H1 (cell line): ENCODE results near the gene FITM1. TPM values are rescaled to one million over a fixed set of nuclear protein-coding genes. Genes with fewer than 3 reads are reported as not detected.

Experiments
- CTCF ChIA-PET: fragments of 300-600 bp; sonication (Branson Sonifier 250); formaldehyde crosslinking; loops from one replicate; lab custom pipeline; 2021; ENCODE audit not compliant: partially characterized antibody; lab: Charles Lee
- POLR2A ChIA-PET: fragments of 300-600 bp; sonication (Branson Sonifier 250); formaldehyde crosslinking; loops from one replicate; lab custom pipeline; 2021; ENCODE audit warnings: inconsistent platforms; ENCODE audit not compliant: partially characterized antibody; lab: Charles Lee
- DNase-seq, 2 experiments: peaks; one replicate each; pipeline versions ENCODE4 v3.0.0 to v3.0.0-alpha.2; 2010 to 2022; ENCODE audit warnings: low spot score in 2 of 2, low read depth in 1 of 2, mixed read lengths in 1 of 2
- FAIRE-seq: peaks from 2 replicates; lab custom pipeline; 2011; peaks lifted over from hg19 to GRCh38; lab: Jason Lieb, UNC
- H2AFZ ChIP-seq: 2 replicates; pipeline ENCODE4 v1.8.1; 2012; ENCODE audit warnings: low read length, inconsistent platforms
- H2AK5ac ChIP-seq: 2 replicates; pipeline ENCODE4 v1.6.1; 2013; ENCODE audit warnings: low read depth, low read length
- H2BK120ac ChIP-seq: replicated peaks from 2 replicates; pipeline ENCODE3; 2013; ENCODE audit warnings: low read depth, low read length, inconsistent platforms
- H2BK12ac ChIP-seq: 2 replicates; pipeline ENCODE4 v1.6.1; 2013; ENCODE audit warnings: low read depth, low read length
- H2BK15ac ChIP-seq: 2 replicates; pipeline ENCODE4 v1.6.1; 2013; ENCODE audit warnings: low read length
- H2BK20ac ChIP-seq: 2 replicates; pipeline ENCODE4 v1.6.1; 2013; ENCODE audit warnings: low read length
- H2BK5ac ChIP-seq: 2 replicates; pipeline ENCODE4 v1.6.1; 2013; ENCODE audit warnings: low read depth, low read length
- H3K14ac ChIP-seq: 2 replicates; pipeline ENCODE4 v1.6.1; 2013; ENCODE audit warnings: inconsistent platforms; ENCODE audit not compliant: insufficient read length
- H3K18ac ChIP-seq: 2 replicates; pipeline ENCODE4 v1.6.1; 2013; ENCODE audit warnings: low read length; ENCODE audit errors: extremely low read depth
- H3K23ac ChIP-seq: 2 replicates; pipeline ENCODE4 v1.6.1; 2013; ENCODE audit warnings: inconsistent platforms; ENCODE audit not compliant: insufficient read length
- H3K23me2 ChIP-seq: 2 replicates; pipeline ENCODE4 v1.6.1; 2013; ENCODE audit warnings: low read depth, low read length
- H3K27ac ChIP-seq: 2 replicates; pipeline ENCODE4 v1.6.1; 2011; ENCODE audit warnings: low read depth, low read length, inconsistent platforms
- H3K27me3 ChIP-seq, 4 experiments: replicated peaks in 1 of 4; 1 replicate in 1 of 4; 2 replicates in 3 of 4; pipeline versions ENCODE4 v1.6.1 to v1.8.1; 2011 to 2013; ENCODE audit warnings: low read length in 3 of 4, mild to moderate bottlenecking in 3 of 4, inconsistent platforms in 2 of 4, mixed read lengths in 2 of 4, moderate library complexity in 1 of 4; ENCODE audit not compliant: control insufficient read depth in 3 of 4, insufficient read depth in 3 of 4; ENCODE audit errors: extremely low read depth in 1 of 4
- H3K36me3 ChIP-seq, 4 experiments: 2 replicates each; pipeline versions ENCODE4 v1.6.1 to v1.8.1; 2011 to 2013; ENCODE audit warnings: mild to moderate bottlenecking in 4 of 4, low read length in 3 of 4, moderate library complexity in 2 of 4, control low read depth in 1 of 4, inconsistent platforms in 1 of 4; ENCODE audit not compliant: insufficient read depth in 4 of 4, control insufficient read depth in 2 of 4
- H3K4ac ChIP-seq: replicated peaks from 2 replicates; pipeline ENCODE3; 2013; ENCODE audit warnings: low read length, low read depth, mixed read lengths, inconsistent platforms; ENCODE audit not compliant: insufficient read length
- H3K4me1 ChIP-seq, 4 experiments: replicated peaks in 1 of 4; 1 replicate in 1 of 4; 2 replicates in 3 of 4; pipeline versions ENCODE4 v1.6.1 to v1.8.1; 2011 to 2013; ENCODE audit warnings: low read length in 3 of 4, inconsistent platforms in 2 of 4, mixed read lengths in 1 of 4; ENCODE audit not compliant: insufficient read depth in 4 of 4, control insufficient read depth in 3 of 4
- H3K4me2 ChIP-seq, 2 experiments: 2 replicates each; pipeline versions ENCODE4 v1.6.1 to v1.8.1; 2011 to 2013; ENCODE audit warnings: low read depth in 2 of 2, low read length in 2 of 2, control low read depth in 1 of 2, inconsistent platforms in 1 of 2, mild to moderate bottlenecking in 1 of 2; ENCODE audit not compliant: insufficient read depth in 1 of 2
- H3K4me3 ChIP-seq, 4 experiments: fragments of 200-600, 300-600 bp in 1 of 4; sonication (generic), shearing (Covaris generic), sonication (Bioruptor Twin) in 1 of 4; 2 replicates each; pipeline versions ENCODE4 v1.5.1 to v1.8.1; 2011 to 2016; ENCODE audit warnings: low read length in 4 of 4, low read depth in 3 of 4, control low read depth in 2 of 4, inconsistent platforms in 2 of 4, mild to moderate bottlenecking in 2 of 4, mixed read lengths in 1 of 4, moderate library complexity in 1 of 4; ENCODE audit not compliant: insufficient read depth in 2 of 4; ENCODE audit errors: extremely low read depth in 1 of 4
- H3K56ac ChIP-seq: replicated peaks from 2 replicates; pipeline ENCODE3; 2013; ENCODE audit warnings: low read depth, mild to moderate bottlenecking, mixed read lengths, low read length, inconsistent platforms; ENCODE audit not compliant: insufficient read length
- H3K79me1 ChIP-seq: 2 replicates; pipeline ENCODE4 v1.6.1; 2013; ENCODE audit warnings: low read depth, low read length, control low read depth
- H3K79me2 ChIP-seq, 2 experiments: 2 replicates each; pipeline versions ENCODE4 v1.6.1 to v1.8.1; 2012 to 2013; ENCODE audit warnings: low read length in 2 of 2, mild to moderate bottlenecking in 2 of 2, inconsistent platforms in 1 of 2; ENCODE audit not compliant: insufficient read depth in 2 of 2, control insufficient read depth in 1 of 2
- H3K9ac ChIP-seq, 4 experiments: replicated peaks in 1 of 4; 1 replicate in 1 of 4; 2 replicates in 3 of 4; pipeline versions ENCODE4 v1.6.1 to v1.8.1; 2011 to 2013; ENCODE audit warnings: low read depth in 3 of 4, low read length in 3 of 4, control low read depth in 2 of 4, mild to moderate bottlenecking in 2 of 4, moderate library complexity in 2 of 4, inconsistent platforms in 1 of 4; ENCODE audit errors: extremely low read depth in 1 of 4
- H3K9me3 ChIP-seq, 2 experiments: 2 replicates each; pipeline versions ENCODE4 v1.6.1 to v1.8.1; 2012 to 2013; ENCODE audit warnings: mild to moderate bottlenecking in 2 of 2, moderate library complexity in 2 of 2, control low read depth in 1 of 2, inconsistent platforms in 1 of 2, low read depth in 1 of 2, low read length in 1 of 2, mixed read lengths in 1 of 2; ENCODE audit not compliant: insufficient read depth in 2 of 2
- H4K20me1 ChIP-seq, 2 experiments: replicated peaks in 1 of 2; 2 replicates each; pipeline versions ENCODE3 to v1.8.1; 2011 to 2013; ENCODE audit warnings: inconsistent platforms in 2 of 2, low read length in 2 of 2, mild to moderate bottlenecking in 1 of 2; ENCODE audit not compliant: insufficient read depth in 2 of 2, control insufficient read depth in 1 of 2
- H4K5ac ChIP-seq: 2 replicates; pipeline ENCODE4 v1.6.1; 2013; ENCODE audit warnings: low read length, low read depth, mixed read lengths, inconsistent platforms; ENCODE audit not compliant: insufficient read length
- H4K8ac ChIP-seq: 2 replicates; pipeline ENCODE4 v1.8.0; 2013; ENCODE audit warnings: mild to moderate bottlenecking, moderate library complexity, low read length, inconsistent platforms; ENCODE audit not compliant: insufficient read depth; ENCODE audit errors: extremely low read depth
- H4K91ac ChIP-seq: replicated peaks from 2 replicates; pipeline ENCODE3; 2013; ENCODE audit warnings: low read length, mixed read lengths, inconsistent platforms; ENCODE audit not compliant: insufficient read length
- CHD2 ChIP-seq: IDR thresholded peaks from 2 replicates; pipeline ENCODE4 v1.6.1; 2012; ENCODE audit warnings: low read length, improper control_type of control experiment
- KDM1A ChIP-seq: fragments of 200-600, 300-600 bp; sonication (generic); IDR thresholded peaks from 2 replicates; pipeline ENCODE4 v1.7.1; 2016; ENCODE audit warnings: mild to moderate bottlenecking, low read length, borderline replicate concordance
- USF2 ChIP-seq: IDR thresholded peaks from 2 replicates; pipeline ENCODE4 v1.6.1; 2011; ENCODE audit warnings: low read length, improper control_type of control experiment
- WGBS, 2 experiments: shearing (Covaris generic) in 1 of 2; methylation state at CpG; one replicate each; pipeline versions ENCODE4 v1.1.6 to v1.1.7; 2013 to 2015; ENCODE audit warnings: low lambda C conversion rate in 2 of 2, mixed read lengths in 2 of 2, inconsistent platforms in 1 of 2, low coverage in 1 of 2, missing lambda C conversion rate in 1 of 2; ENCODE audit not compliant: insufficient replicate concordance in 2 of 2, insufficient coverage in 1 of 2, insufficient read length in 1 of 2; ENCODE audit errors: extremely low coverage in 1 of 2, missing lambda C conversion rate in 1 of 2; 5-methylcytosine and 5-hydroxymethylcytosine counted together
- polyA plus RNA-seq, 7 experiments: library from polyadenylated mRNA; depleted of rRNA in 3 of 7; stranded (reverse) in 5 of 7; unstranded in 2 of 7; fragments of >200 nt in 5 of 7; fragments of 200-250 nt in 2 of 7; gene quantifications; 1 replicate in 5 of 7; 2 replicates in 1 of 7; 4 replicates in 1 of 7; pipeline versions ENCODE4 v1.2.1 to v1.2.3, GENCODE V29; 2011 to 2013; ENCODE audit warnings: missing spikeins in 2 of 7, mixed read lengths in 2 of 7
- total RNA-seq: library from RNA; stranded (reverse); fragmentation: NEBNext Ultra II Directional; extraction: Animal tissue kit (Norgen Biotek cat#: 25700); gene quantifications from 2 replicates; pipeline ENCODE4 v1.2.1, GENCODE V29; 2021

FITM1 gene
- total and polyA plus RNA-seq, 2 of the 8 experiments (the other 6 are each of a cell fraction or from before 2014, with no cell fraction given) = 0.53 to 0.76 TPM

GRCh38 chr14:24150061-24150460 is 19.6 kb downstream of the FITM1 start:
- CTCF ChIA-PET = interaction anchor here (0.7 to 3.4 kb wide), 6 partner anchors 8 to 92 kb away, joined by 3 to 26 read pairs (median 4); partner anchors contain the start of genes EMC9, IRF9 and PSME1
- H3K9ac ChIP-seq = no peak overlapping the region
- H4K5ac ChIP-seq = no peak overlapping the region
- H3K4me1 ChIP-seq = peaks cover 0 to 10% (median 7%) of the 10 kb centered on the region in 4 experiments; a peak in 5 of 7 replicates
- H3K27ac ChIP-seq = no peak overlapping the region
- no peak overlapping the region for H3K14ac ChIP-seq
- no peak overlapping the region for H3K4me3 ChIP-seq
- peaks cover 0 to 22% of the 10 kb centered on the region in 2 experiments for H4K20me1 ChIP-seq
- 90% methylated on average over 9 of the region's 9 CpGs; no CpG with 5 or more reads in 1 of the 2 experiments for WGBS, 2 experiments
- H2BK5ac ChIP-seq = no peak overlapping the region
- H3K18ac ChIP-seq = no peak overlapping the region
- no peak overlapping the region for H4K8ac ChIP-seq
- no peak overlapping the region for H4K91ac ChIP-seq
- H2BK120ac ChIP-seq = no peak overlapping the region
- H3K79me2 ChIP-seq = peaks cover 0 to 28% of the 10 kb centered on the region in 2 experiments; a peak in 3 of 4 replicates
- no peak overlapping the region for H2AFZ ChIP-seq
- no peak overlapping the region for H3K4me2 ChIP-seq
- TF ChIP-seq USF2 (no peak), CHD2 (no peak), KDM1A (no peak)
- TF ChIP-seq, all 59 proteins: peak for 0
- H3K4ac ChIP-seq = no peak overlapping the region
- DNase-seq (no peak), FAIRE-seq (no peak)
- no peaks in the 10 kb centered on the region for H3K27me3 ChIP-seq
- H3K79me1 ChIP-seq = peaks cover 11% of the 10 kb centered on the region; the same call in 1 of the 2 replicates
- peaks cover 10% of the 10 kb centered on the region for H3K23me2 ChIP-seq
- H3K9me3 ChIP-seq = no peaks in the 10 kb centered on the region
- POLR2A ChIA-PET = interaction anchor here (0.8 to 9.6 kb wide), 13 partner anchors 9 to 92 kb away, joined by 3 to 86 read pairs (median 5); partner anchors contain the start of genes DCAF11, EMC9, IRF9 and NRL
- H3K23ac ChIP-seq = no peak overlapping the region
- no peak overlapping the region for H3K56ac ChIP-seq
- no peak overlapping the region for H2BK20ac ChIP-seq
- H2BK15ac ChIP-seq = no peak overlapping the region
- peaks cover 17 to 37% (median 35%) of the 10 kb centered on the region in 4 experiments for H3K36me3 ChIP-seq
- no peak overlapping the region for H2BK12ac ChIP-seq
- H2AK5ac ChIP-seq = no peak overlapping the region
